DND-41 (cell line): ENCODE data around the gene PSTPIP1.

Source experiments
- ATAC-seq: fragments of 200-7000 bp; cut with Tn5 transposase; 3 replicates; pipeline ENCODE4 v1.9.1; 2021; ENCODE audit warnings: low read depth; ENCODE audit not compliant: insufficient read depth
- DNase-seq: peaks from one replicate; pipeline ENCODE4 v3.0.0-alpha.2; 2020
- H2AFZ ChIP-seq: 2 replicates; pipeline ENCODE4 v1.6.0; 2012; ENCODE audit warnings: low read depth, low read length
- H3K27ac ChIP-seq: 2 replicates; pipeline ENCODE4 v1.5.1; 2012; ENCODE audit warnings: low read length, inconsistent platforms
- H3K27me3 ChIP-seq: fragments of 200-600 bp; sonication (generic); 2 replicates; pipeline ENCODE4 v1.6.0; 2012; ENCODE audit warnings: low read length, mild to moderate bottlenecking, inconsistent platforms; ENCODE audit not compliant: insufficient read depth, poor library complexity
- H3K36me3 ChIP-seq: 2 replicates; pipeline ENCODE4 v1.5.1; 2012; ENCODE audit warnings: low read length, inconsistent platforms; ENCODE audit not compliant: insufficient read depth
- H3K4me1 ChIP-seq: 2 replicates; pipeline ENCODE4 v1.5.1; 2012; ENCODE audit warnings: mild to moderate bottlenecking, low read length; ENCODE audit not compliant: insufficient read depth
- H3K4me2 ChIP-seq: 2 replicates; pipeline ENCODE4 v1.6.0; 2012; ENCODE audit warnings: mild to moderate bottlenecking, moderate library complexity, low read length, inconsistent platforms; ENCODE audit not compliant: insufficient read depth
- H3K4me3 ChIP-seq, 2 experiments: fragments of 200-600 bp in 1 of 2; shearing (Covaris generic) in 1 of 2; 2 replicates each; pipeline ENCODE4 v1.5.1; 2012 to 2016; ENCODE audit warnings: inconsistent platforms in 2 of 2, low read length in 2 of 2, mild to moderate bottlenecking in 2 of 2, low read depth in 1 of 2, moderate library complexity in 1 of 2
- H3K79me2 ChIP-seq: 2 replicates; pipeline ENCODE4 v1.6.0; 2012; ENCODE audit warnings: low read length, inconsistent platforms; ENCODE audit not compliant: insufficient read depth
- H3K9ac ChIP-seq: 2 replicates; pipeline ENCODE4 v1.6.0; 2012; ENCODE audit warnings: low read depth, mild to moderate bottlenecking, inconsistent platforms, low read length, moderate library complexity
- H3K9me3 ChIP-seq: 2 replicates; pipeline ENCODE4 v1.5.1; 2012; ENCODE audit warnings: low read length, moderate library complexity, mild to moderate bottlenecking, inconsistent platforms; ENCODE audit not compliant: insufficient read depth, severe bottlenecking
- H4K20me1 ChIP-seq: 2 replicates; pipeline ENCODE4 v1.6.0; 2012; ENCODE audit warnings: low read length; ENCODE audit not compliant: insufficient read depth
- EZH2 ChIP-seq: IDR thresholded peaks from 3 replicates; pipeline ENCODE4 v1.6.1; 2012; ENCODE audit warnings: borderline replicate concordance, low read depth, mild to moderate bottlenecking, moderate library complexity, low read length, inconsistent platforms; ENCODE audit not compliant: severe bottlenecking
- TF ChIP-seq, protein P1 (sequence below): IDR thresholded peaks from 2 replicates; pipeline ENCODE4 v1.5.1; 2012; ENCODE audit warnings: borderline replicate concordance, low read length, moderate library complexity, mild to moderate bottlenecking; ENCODE audit not compliant: poor library complexity, severe bottlenecking; ENCODE audit errors: extremely low read depth

PSTPIP1 gene

DNA sequence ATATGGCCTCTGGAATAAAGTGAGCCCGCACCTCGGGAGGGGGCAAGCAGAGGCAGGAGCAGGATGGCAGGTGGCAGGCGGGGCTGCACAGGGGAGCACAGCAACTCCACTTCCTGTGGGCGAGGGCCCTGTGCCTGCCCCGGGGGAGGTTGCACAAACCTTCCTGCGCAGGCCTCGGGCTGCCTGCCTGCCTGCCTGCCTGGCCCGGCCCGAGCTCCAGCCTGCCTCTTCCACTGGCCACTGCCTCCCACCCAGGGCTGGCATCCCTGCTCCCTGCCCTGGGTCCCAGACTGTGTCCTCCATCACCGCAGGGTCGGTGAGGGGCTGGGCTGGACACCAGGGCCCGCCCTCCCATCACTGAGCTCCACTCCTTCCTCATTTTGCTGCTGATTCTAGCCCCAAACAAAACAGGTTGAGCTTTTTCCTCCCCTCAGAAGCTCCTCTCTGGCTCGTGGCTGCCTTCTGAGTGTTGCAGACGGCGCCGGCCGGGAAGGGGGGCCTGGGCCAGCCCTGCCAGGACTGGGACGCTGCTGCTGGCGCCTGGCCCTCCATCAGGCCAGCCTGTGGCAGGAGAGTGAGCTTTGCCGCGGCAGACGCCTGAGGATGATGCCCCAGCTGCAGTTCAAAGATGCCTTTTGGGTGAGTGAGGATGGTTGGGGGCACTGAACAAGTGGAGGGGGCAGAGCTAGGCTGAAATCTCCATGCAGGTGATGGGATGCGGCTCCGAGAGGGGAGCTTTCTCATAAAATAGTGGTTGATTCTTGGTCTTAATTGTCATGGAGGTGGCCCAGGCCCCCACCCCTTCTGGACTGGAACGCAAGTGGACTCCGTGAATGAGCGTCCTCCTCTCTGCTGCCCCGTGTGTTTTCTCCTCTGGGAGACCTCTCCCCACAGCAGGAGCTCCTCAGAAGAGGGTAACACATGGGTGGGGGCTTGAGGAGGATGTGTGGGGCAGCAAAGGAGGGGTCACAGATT, at the start of gene PSTPIP1:
PSTPIP1 (plus strand) TSS at position 156 of the 975 bp plus-strand sequence; CDS start at position 604, 448 bp downstream.
- H3K4me2 ChIP-seq: peak within 1 kb of the TSS; percentile 45
- peak; percentile 70 for DNase-seq

DNA sequence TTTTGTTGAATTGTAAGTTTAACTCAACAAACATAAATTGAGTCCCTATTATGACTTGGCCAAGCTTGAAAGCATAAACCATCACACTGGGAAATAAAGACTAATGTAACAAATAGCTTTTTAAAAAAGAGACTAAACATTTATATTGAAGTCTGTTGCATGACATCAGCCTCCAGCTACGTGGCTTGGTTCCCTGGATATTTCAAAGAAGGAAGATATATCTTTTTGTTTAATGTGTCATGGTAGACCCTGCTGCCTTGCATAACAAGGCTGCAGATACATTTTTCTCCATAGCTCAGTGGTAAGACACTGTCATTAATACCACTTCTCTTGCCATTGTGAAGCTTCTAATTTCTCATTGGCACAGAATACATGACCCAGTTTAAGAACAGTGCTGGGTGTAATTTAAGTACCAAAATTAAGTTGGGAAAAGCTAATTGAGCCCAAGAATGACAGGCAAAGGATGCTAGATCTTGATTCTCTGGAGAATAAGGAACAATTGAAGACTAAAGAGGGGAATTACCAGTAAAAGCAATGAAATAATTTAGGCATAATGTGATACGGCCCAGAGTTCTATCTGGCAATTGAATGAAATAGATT, 49.3 kb upstream of the PSTPIP1 start:
- no peak overlapping the region for H3K4me3 ChIP-seq
- DNase-seq: no peak
- ATAC-seq: no peak
- peaks cover 42% of the 10 kb centered on the region for H3K36me3 ChIP-seq
- H3K4me1 ChIP-seq: no peaks in the 10 kb centered on the region
- H4K20me1 ChIP-seq: 0 out of 2 replicates have a peak, but pooled peaks cover 2% of the 10 kb centered on the region
- no peak overlapping the region for H2AFZ ChIP-seq
- H3K27ac ChIP-seq: no peak overlapping the region
- H3K9ac ChIP-seq: no peak overlapping the region
- H3K9me3 ChIP-seq: no peaks in the 10 kb centered on the region
- no peak overlapping the region for H3K4me2 ChIP-seq
- no peaks in the 10 kb centered on the region for H3K27me3 ChIP-seq
- H3K79me2 ChIP-seq: no peaks in the 10 kb centered on the region
- TF ChIP-seq EZH2: no peak
- TF ChIP-seq, protein P1, sequence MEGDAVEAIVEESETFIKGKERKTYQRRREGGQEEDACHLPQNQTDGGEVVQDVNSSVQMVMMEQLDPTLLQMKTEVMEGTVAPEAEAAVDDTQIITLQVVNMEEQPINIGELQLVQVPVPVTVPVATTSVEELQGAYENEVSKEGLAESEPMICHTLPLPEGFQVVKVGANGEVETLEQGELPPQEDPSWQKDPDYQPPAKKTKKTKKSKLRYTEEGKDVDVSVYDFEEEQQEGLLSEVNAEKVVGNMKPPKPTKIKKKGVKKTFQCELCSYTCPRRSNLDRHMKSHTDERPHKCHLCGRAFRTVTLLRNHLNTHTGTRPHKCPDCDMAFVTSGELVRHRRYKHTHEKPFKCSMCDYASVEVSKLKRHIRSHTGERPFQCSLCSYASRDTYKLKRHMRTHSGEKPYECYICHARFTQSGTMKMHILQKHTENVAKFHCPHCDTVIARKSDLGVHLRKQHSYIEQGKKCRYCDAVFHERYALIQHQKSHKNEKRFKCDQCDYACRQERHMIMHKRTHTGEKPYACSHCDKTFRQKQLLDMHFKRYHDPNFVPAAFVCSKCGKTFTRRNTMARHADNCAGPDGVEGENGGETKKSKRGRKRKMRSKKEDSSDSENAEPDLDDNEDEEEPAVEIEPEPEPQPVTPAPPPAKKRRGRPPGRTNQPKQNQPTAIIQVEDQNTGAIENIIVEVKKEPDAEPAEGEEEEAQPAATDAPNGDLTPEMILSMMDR: no peak

More for the DNA sequence above, at the start of gene PSTPIP1:
- peak within 1 kb of the TSS; percentile 30; the same call in 1 of the 2 replicates for H3K9ac ChIP-seq
- peaks cover 13% of the 10 kb centered on the region; the same call in 1 of the 2 replicates for H3K4me1 ChIP-seq
- no peak for TF ChIP-seq EZH2
- TF ChIP-seq, protein P1: no peak
- H4K20me1 ChIP-seq: no peaks in the 10 kb centered on the region
- no peak within 1 kb of the TSS for H2AFZ ChIP-seq
- H3K9me3 ChIP-seq: no peaks in the 10 kb centered on the region
- no peaks in the 10 kb centered on the region for H3K79me2 ChIP-seq
- peak within 1 kb of the TSS in 1 of 2 experiments; percentile 27; a peak in 1 of 4 replicates for H3K4me3 ChIP-seq
- peak; percentile 97 for ATAC-seq
- H3K27ac ChIP-seq: no peak within 1 kb of the TSS
- H3K36me3 ChIP-seq: no peaks in the 10 kb centered on the region
- no peaks in the 10 kb centered on the region for H3K27me3 ChIP-seq

DNA sequence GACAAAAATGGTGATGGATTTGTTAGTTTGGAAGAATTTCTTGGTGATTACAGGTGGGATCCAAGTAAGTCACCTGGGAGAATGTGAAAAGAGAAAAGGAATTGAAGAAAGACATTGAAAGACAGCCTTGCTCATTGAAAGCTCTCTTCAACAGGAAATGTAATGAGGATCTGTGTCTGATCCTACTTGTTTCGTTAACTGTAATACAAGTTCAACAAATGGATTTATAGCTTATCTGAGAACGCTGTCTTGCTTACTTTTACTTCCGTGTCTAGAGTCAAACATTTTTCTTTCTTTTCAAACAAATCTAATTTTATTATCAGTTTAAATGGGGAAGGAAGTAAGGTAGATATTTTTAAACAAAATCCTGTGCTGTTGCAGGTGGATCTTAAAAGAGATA, 47.5 kb upstream of the PSTPIP1 start:
- no peak for DNase-seq
- TF ChIP-seq, protein P1: no peak
- TF ChIP-seq EZH2: no peak
- no peak for ATAC-seq
- no peak overlapping the region for H3K4me2 ChIP-seq
- no peak overlapping the region for H3K9ac ChIP-seq
- 0 out of 2 replicates have a peak, but pooled peaks cover 2% of the 10 kb centered on the region for H4K20me1 ChIP-seq
- H3K4me3 ChIP-seq: no peak overlapping the region
- H3K79me2 ChIP-seq: no peaks in the 10 kb centered on the region
- H3K36me3 ChIP-seq: peaks cover 49% of the 10 kb centered on the region
- H2AFZ ChIP-seq: no peak overlapping the region
- H3K27me3 ChIP-seq: no peaks in the 10 kb centered on the region
- no peak overlapping the region for H3K27ac ChIP-seq
- H3K9me3 ChIP-seq: no peaks in the 10 kb centered on the region
- no peaks in the 10 kb centered on the region for H3K4me1 ChIP-seq
